CD4-positive, CD25-positive, alpha-beta regulatory T cell (primary cell): ENCODE results near the gene MAP2K5. TPM values are rescaled to one million over a fixed set of nuclear protein-coding genes. Genes with fewer than 3 reads are reported as not detected.

Source experiments
- ATAC-seq, 2 donors: fragments of 150-1000 bp; cut with Tn5 transposase; one replicate each; pipeline ENCODE4 v1.10.0; 2021; ENCODE audit warnings: low read depth in 2 of 2, moderate number of reproducible peaks in 2 of 2, moderate library complexity in 1 of 2
- DNase-seq, 3 donors: peaks; one replicate each; pipeline versions ENCODE4 v3.0.0 to v3.0.0-alpha.2; 2012 to 2022; ENCODE audit warnings: mixed read lengths in 1 of 3
- H3K27ac ChIP-seq: one replicate; pipeline ENCODE4 v1.7.0; 2013; ENCODE audit warnings: mild to moderate bottlenecking, low read length; ENCODE audit not compliant: insufficient read depth, poor library complexity, severe bottlenecking
- H3K27me3 ChIP-seq: one replicate; pipeline ENCODE4 v1.7.0; 2013; ENCODE audit warnings: low read length; ENCODE audit not compliant: control insufficient read depth, insufficient read depth
- H3K36me3 ChIP-seq: one replicate; pipeline ENCODE4 v1.7.0; 2013; ENCODE audit warnings: mild to moderate bottlenecking, low read length, moderate library complexity; ENCODE audit not compliant: control insufficient read depth, insufficient read depth
- H3K4me1 ChIP-seq: 2 replicates; pipeline ENCODE4 v1.7.0; 2013; ENCODE audit warnings: mild to moderate bottlenecking, low read length; ENCODE audit not compliant: insufficient read depth, control insufficient read depth, poor library complexity, severe bottlenecking
- H3K4me3 ChIP-seq: one replicate; pipeline ENCODE4 v1.7.0; 2013; ENCODE audit warnings: low read depth, mild to moderate bottlenecking, low read length, moderate library complexity
- H3K9me3 ChIP-seq, 2 experiments: 1 replicate in 1 of 2; 2 replicates in 1 of 2; pipeline ENCODE4 v1.7.0; 2013; ENCODE audit warnings: low read length in 2 of 2, mild to moderate bottlenecking in 1 of 2, moderate library complexity in 1 of 2; ENCODE audit not compliant: control insufficient read depth in 2 of 2
- H3K27ac Mint-ChIP-seq, 3 donors: one replicate each; pipeline ENCODE4 v1.8.0; 2020 to 2022; ENCODE audit warnings: mild to moderate bottlenecking in 3 of 3, mixed read lengths in 3 of 3, moderate library complexity in 2 of 3
- H3K27me3 Mint-ChIP-seq: one replicate; pipeline ENCODE4 v1.8.0; 2022; ENCODE audit warnings: mild to moderate bottlenecking, mixed read lengths
- H3K36me3 Mint-ChIP-seq: one replicate; pipeline ENCODE4 v1.8.0; 2020; ENCODE audit warnings: mixed read lengths
- H3K4me1 Mint-ChIP-seq, 4 donors: one replicate each; pipeline ENCODE4 v1.8.0; 2020 to 2022; ENCODE audit warnings: mixed read lengths in 4 of 4, mild to moderate bottlenecking in 1 of 4
- H3K4me3 Mint-ChIP-seq, 4 donors: one replicate each; pipeline ENCODE4 v1.8.0; 2020 to 2022; ENCODE audit warnings: mild to moderate bottlenecking in 4 of 4, mixed read lengths in 4 of 4, moderate library complexity in 3 of 4
- H3K9me3 Mint-ChIP-seq, 7 donors: one replicate each; pipeline ENCODE4 v1.8.0; 2020 to 2022; ENCODE audit warnings: mixed read lengths in 7 of 7, mild to moderate bottlenecking in 3 of 7, moderate library complexity in 2 of 7
- polyA plus RNA-seq, 4 donors: library from polyadenylated mRNA; unstranded; fragments of 300-500 nt; fragmentation: Illumina TruSeq; gene quantifications; one replicate each; pipeline ENCODE4 v1.2.3, GENCODE V29; 2021
- total RNA-seq: library from RNA; stranded (reverse); gene quantifications from one replicate; pipeline ENCODE4 v1.2.3, GENCODE V29; 2022

The MAP2K5 gene
- total and polyA plus RNA-seq, 5 donors from 2014 or later: 14.5 to 30.8 (median 17.0) TPM

DNA sequence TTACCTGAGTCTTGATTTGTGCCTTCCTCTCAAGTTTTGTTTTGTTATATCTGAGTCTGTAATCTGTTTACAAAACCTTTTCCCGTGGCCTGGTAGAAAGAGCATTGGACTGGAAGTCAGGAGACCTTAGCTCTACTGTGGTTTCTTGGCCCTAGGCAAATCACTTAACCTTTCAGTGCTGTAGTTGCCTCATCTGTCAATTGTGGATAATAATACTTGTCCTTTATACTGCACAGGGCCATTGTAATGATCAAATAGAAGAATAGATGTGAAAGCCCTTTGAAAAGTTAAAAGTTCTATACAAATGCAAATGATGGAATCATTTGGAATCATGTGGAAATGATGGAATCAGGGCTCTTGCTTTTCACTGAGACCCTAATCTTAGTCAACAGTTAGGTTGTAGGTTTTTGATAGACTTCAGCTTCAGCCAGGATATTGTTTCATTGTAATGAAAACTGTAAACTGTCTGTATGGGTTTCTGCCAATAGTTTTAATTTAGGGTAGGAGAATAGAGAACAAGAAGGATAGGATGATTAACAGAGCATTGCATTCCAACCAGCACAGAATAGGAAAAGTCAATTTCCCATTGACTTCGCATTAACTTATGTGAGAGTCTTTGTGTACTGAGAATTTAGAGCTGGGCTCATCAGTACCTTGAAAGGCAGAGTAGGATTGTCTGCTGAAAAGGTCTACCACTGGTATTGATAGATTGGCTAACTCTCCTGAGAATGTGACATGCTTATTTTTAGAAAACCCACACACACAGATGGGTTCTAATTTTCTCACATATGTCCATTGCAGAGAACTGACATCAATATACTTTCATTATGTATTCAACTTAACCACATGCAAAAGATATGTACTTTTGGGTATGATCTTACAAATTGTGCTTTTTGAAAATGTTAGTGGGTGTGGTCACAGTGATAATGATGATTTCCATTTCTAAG is 21.8 kb downstream of the MAP2K5 start:
- ATAC-seq (no peak), DNase-seq (no peak)
- Histone ChIP-seq H3K4me1 (no peaks in the 10 kb centered on the region), H3K27me3 (no peaks in the 10 kb centered on the region), H3K27ac (no peak overlapping the region), H3K4me3 (no peak overlapping the region), H3K36me3 (peaks cover 9% of the 10 kb centered on the region), H3K9me3 (no peaks in the 10 kb centered on the region)
- peaks cover 20 to 48% (median 26%) of the 10 kb centered on the region in 4 donors for H3K4me1 Mint-ChIP-seq
- no peak overlapping the region for H3K27ac Mint-ChIP-seq
- no peak overlapping the region for H3K4me3 Mint-ChIP-seq
- H3K27me3 Mint-ChIP-seq: no peaks in the 10 kb centered on the region
- no peaks in the 10 kb centered on the region for H3K9me3 Mint-ChIP-seq
- H3K36me3 Mint-ChIP-seq: peaks cover 30% of the 10 kb centered on the region

GRCh38 chr15:67564968-67565345 is 22.5 kb downstream of the MAP2K5 start:
- ATAC-seq: no peak
- H3K27me3 ChIP-seq: no peaks in the 10 kb centered on the region
- Mint-ChIP-seq H3K9me3 (no peaks in the 10 kb centered on the region), H3K36me3 (peaks cover 24% of the 10 kb centered on the region), H3K4me1 (peaks cover 16 to 42% (median 25%) of the 10 kb centered on the region in 4 donors), H3K4me3 (no peak overlapping the region), H3K27me3 (no peaks in the 10 kb centered on the region), H3K27ac (peak overlapping the region in 1 of 3 donors; percentile 76)
- H3K4me3 ChIP-seq: no peak overlapping the region
- DNase-seq: no peak
- no peaks in the 10 kb centered on the region for H3K9me3 ChIP-seq
- peaks cover 14% of the 10 kb centered on the region for H3K36me3 ChIP-seq
- H3K27ac ChIP-seq: no peak overlapping the region
- no peaks in the 10 kb centered on the region for H3K4me1 ChIP-seq

DNA sequence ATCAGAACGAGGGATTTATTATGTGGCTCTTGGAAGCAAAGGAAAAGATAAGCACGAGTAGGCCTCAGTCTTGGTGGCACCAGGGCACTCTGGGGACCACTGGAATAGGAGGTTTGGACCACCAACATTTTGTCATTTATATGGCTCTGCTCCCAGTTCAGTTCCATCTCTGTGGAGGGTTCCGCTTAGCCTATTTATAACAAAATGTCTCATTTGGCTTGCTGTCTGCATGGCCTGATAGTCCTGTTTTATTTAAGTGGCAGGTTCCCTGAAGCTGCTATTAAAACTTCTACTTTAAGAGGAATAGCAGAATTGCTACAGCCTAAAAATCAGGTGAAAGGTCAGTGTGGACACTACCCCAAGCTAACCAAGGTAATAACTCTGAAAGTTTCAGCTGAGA is 27.2 kb downstream of the MAP2K5 start:
- Histone ChIP-seq H3K36me3 (peaks cover 9% of the 10 kb centered on the region), H3K4me3 (no peak overlapping the region), H3K27ac (no peak overlapping the region), H3K4me1 (no peaks in the 10 kb centered on the region), H3K9me3 (no peaks in the 10 kb centered on the region), H3K27me3 (no peaks in the 10 kb centered on the region)
- Mint-ChIP-seq H3K27ac (no peak overlapping the region), H3K36me3 (peaks cover 26% of the 10 kb centered on the region), H3K27me3 (no peaks in the 10 kb centered on the region), H3K4me1 (peaks cover 5 to 11% (median 9%) of the 10 kb centered on the region in 4 donors), H3K9me3 (no peaks in the 10 kb centered on the region), H3K4me3 (no peak overlapping the region)
- ATAC-seq: no peak
- no peak for DNase-seq

GRCh38 chr15:67570875-67571647 is 28.6 kb downstream of the MAP2K5 start:
- no peak overlapping the region for H3K4me3 Mint-ChIP-seq
- H3K27ac Mint-ChIP-seq: no peak overlapping the region
- Histone ChIP-seq H3K36me3 (peaks cover 9% of the 10 kb centered on the region), H3K4me1 (no peaks in the 10 kb centered on the region), H3K27ac (no peak overlapping the region), H3K9me3 (no peaks in the 10 kb centered on the region), H3K27me3 (no peaks in the 10 kb centered on the region), H3K4me3 (no peak overlapping the region)
- no peaks in the 10 kb centered on the region for H3K27me3 Mint-ChIP-seq
- no peak for DNase-seq
- peaks cover 23% of the 10 kb centered on the region for H3K36me3 Mint-ChIP-seq
- ATAC-seq: no peak
- H3K9me3 Mint-ChIP-seq: no peaks in the 10 kb centered on the region
- H3K4me1 Mint-ChIP-seq: peaks cover 0 to 14% (median 6%) of the 10 kb centered on the region in 4 donors

GRCh38 chr15:67571648-67572415 is 29.3 kb downstream of the MAP2K5 start:
- Histone ChIP-seq H3K9me3 (no peaks in the 10 kb centered on the region), H3K4me1 (no peaks in the 10 kb centered on the region), H3K27me3 (no peaks in the 10 kb centered on the region), H3K36me3 (peaks cover 9% of the 10 kb centered on the region), H3K27ac (no peak overlapping the region), H3K4me3 (no peak overlapping the region)
- Mint-ChIP-seq H3K4me1 (peaks cover 0 to 14% (median 9%) of the 10 kb centered on the region in 4 donors), H3K27ac (no peak overlapping the region), H3K36me3 (peaks cover 23% of the 10 kb centered on the region), H3K9me3 (no peaks in the 10 kb centered on the region), H3K27me3 (no peaks in the 10 kb centered on the region), H3K4me3 (no peak overlapping the region)
- DNase-seq (no peak), ATAC-seq (no peak)

DNA sequence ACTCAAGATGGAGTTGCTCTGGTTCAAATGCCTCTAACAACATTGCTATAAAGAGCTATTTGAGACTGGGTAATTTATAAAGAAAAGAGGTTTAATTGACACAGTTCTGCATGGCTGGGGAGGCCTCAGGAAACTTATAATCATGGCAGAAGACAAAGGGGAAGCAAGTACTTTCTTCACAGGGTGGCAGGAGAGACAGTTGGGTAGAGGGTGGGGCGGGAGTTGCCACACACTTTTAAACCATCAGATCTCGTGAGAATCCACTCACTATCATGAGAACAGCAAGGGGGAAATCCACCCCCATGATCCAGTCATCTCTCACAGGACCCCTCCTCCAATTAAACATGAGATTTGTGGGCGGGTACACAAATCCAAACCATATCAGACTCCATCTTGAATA is 30.7 kb downstream of the MAP2K5 start:
- DNase-seq: no peak
- peak overlapping the region in 1 of 3 donors; percentile 36 for H3K27ac Mint-ChIP-seq
- no peaks in the 10 kb centered on the region for H3K27me3 ChIP-seq
- peaks cover 23% of the 10 kb centered on the region for H3K36me3 Mint-ChIP-seq
- no peaks in the 10 kb centered on the region for H3K9me3 ChIP-seq
- peaks cover 0 to 16% (median 4%) of the 10 kb centered on the region in 4 donors for H3K4me1 Mint-ChIP-seq
- no peak overlapping the region for H3K4me3 ChIP-seq
- H3K9me3 Mint-ChIP-seq: no peaks in the 10 kb centered on the region
- peaks cover 9% of the 10 kb centered on the region for H3K36me3 ChIP-seq
- no peaks in the 10 kb centered on the region for H3K27me3 Mint-ChIP-seq
- no peak for ATAC-seq
- no peaks in the 10 kb centered on the region for H3K4me1 ChIP-seq
- H3K27ac ChIP-seq: no peak overlapping the region
- no peak overlapping the region for H3K4me3 Mint-ChIP-seq

GRCh38 chr15:67575039-67575502 is 32.6 kb downstream of the MAP2K5 start:
- Mint-ChIP-seq H3K9me3 (no peaks in the 10 kb centered on the region), H3K4me3 (no peak overlapping the region), H3K36me3 (peaks cover 18% of the 10 kb centered on the region), H3K27ac (no peak overlapping the region), H3K27me3 (no peaks in the 10 kb centered on the region), H3K4me1 (peaks cover 0 to 12% (median 4%) of the 10 kb centered on the region in 4 donors)
- no peaks in the 10 kb centered on the region for H3K36me3 ChIP-seq
- DNase-seq (no peak), ATAC-seq (no peak)
- H3K27ac ChIP-seq: no peak overlapping the region
- no peak overlapping the region for H3K4me3 ChIP-seq
- no peaks in the 10 kb centered on the region for H3K27me3 ChIP-seq
- H3K9me3 ChIP-seq: no peaks in the 10 kb centered on the region
- no peaks in the 10 kb centered on the region for H3K4me1 ChIP-seq
